Measurements from ENCODE around the gene CLIC5. TPM values are rescaled to one million over a fixed set of nuclear protein-coding genes. Genes with fewer than 3 reads are reported as not detected.
"Not testable (repeated sequence)": the region's sequence is repeated elsewhere in the genome, so short reads cannot be mapped to it uniquely, and the experiment has no call there.

Gene CLIC5
- total RNA-seq, 1 experiment from 2014 or later: not detected

GRCh38 chr6:45928721-45929305, 86.8 kb downstream of the CLIC5 start:
- no peak for DNase-seq (ENCODE audit: low read depth)

DNA sequence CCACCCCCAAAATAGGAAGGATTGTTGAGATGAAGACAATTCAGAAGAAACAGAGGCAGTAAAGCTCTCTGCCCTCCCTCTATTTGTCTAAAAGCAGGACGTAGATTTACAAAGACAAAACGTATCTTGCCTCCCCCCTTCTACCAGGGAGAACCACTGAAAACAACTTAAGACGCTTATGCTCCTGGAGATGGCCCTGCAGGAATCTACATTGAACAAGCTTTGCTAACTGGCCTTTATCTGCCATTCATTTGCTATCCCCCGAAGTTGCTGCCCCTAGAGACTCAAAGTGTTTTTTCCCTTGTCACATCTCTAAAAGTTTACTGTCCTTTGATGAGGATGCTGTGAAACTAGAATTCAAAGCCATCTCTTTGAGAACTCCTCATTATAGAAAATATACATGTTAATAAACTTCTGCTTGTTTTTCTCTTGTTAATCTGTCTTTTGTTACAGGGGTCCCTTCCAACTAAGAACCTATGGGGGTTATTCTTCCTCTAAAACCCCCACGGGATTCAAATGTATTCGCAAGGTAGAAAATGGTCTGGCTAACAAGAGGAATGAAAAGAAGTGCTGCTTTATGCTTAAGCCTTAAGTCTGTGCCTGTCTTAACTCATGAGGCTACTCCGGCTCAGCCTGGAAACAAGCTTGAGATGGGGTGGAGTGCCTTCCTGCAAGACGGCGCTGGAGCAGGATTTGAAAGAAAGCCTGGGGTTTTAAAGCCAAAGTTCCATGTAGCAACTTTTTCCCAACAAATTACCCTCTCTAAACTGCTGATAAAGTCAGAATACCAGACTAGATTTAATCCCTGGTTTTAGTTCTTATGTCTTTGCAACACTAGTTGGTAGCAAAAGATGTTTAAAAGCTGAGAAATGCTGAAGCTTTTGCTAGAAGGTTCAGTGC, 88.0 kb downstream of the CLIC5 start:
- DNase-seq (ENCODE audit: low read depth): no peak

- not testable (repeated sequence) for DNase-seq (ENCODE audit: low read depth)
Observed at GRCh38 chr6:45926423-45926822, 89.2 kb downstream of the CLIC5 start.

- no peak for DNase-seq (ENCODE audit: low read depth)
Observed at GRCh38 chr6:45924763-45925342, 90.8 kb downstream of the CLIC5 start.

DNA sequence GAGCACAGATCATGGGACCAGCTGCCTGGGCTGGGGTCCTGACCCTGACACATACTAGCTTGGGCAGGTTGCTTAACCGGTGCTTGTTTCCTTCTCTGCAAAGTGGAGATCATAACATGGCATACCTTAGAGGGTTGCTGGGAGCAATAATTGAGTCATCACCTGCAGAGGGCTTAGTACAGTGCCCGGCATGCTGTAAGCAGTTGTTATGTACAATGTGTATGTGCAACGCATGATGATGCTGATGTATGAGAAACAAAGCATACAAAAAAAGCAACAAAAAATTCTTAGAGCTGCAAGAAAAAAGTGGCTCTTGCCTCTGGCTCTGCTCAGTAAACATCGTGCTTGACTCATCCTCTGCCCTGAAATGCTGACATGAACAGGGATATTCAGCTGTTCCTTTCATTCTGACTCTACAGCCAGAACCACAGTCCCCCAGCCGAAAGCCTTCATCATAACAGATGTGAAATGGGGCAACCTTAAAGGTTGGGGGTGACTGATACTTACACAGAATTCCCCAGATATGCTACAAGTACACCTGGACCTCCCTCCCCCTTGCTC, 91.7 kb downstream of the CLIC5 start:
- DNase-seq (ENCODE audit: low read depth): peak; percentile 46

DNA sequence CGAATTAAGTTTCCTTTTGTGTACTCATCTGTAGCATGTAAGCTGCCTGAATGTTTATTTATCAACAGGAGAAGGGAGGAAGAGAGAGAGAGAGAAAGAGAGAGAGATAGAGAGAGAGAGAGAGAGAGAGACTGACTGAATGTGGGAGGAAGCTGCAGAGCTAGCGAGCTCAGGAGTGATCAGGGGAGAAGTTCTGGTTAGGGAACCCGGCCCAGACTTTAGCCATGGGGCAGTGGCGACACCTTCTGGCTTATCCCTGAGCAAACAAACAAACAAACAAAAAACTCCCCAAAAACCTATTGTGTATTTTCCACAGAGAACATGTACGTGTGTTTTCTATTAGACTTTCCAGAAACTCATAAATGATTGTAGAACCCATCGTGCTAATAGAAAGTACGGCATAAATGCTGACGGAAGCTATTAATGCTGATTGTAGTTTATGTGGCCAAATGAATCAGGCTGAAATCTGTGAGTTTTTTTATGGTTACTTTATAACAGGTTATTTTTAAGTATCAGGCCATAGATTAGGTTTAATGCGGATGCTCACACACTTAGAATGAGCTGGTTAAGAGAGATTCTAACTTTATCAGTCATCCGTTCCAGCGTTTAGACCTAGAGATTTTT, 92.8 kb downstream of the CLIC5 start:
- peak; percentile 59 for DNase-seq (ENCODE audit: low read depth)

- no peak for DNase-seq (ENCODE audit: low read depth)
Observed at GRCh38 chr6:45921691-45922281, 93.9 kb downstream of the CLIC5 start.

DNA sequence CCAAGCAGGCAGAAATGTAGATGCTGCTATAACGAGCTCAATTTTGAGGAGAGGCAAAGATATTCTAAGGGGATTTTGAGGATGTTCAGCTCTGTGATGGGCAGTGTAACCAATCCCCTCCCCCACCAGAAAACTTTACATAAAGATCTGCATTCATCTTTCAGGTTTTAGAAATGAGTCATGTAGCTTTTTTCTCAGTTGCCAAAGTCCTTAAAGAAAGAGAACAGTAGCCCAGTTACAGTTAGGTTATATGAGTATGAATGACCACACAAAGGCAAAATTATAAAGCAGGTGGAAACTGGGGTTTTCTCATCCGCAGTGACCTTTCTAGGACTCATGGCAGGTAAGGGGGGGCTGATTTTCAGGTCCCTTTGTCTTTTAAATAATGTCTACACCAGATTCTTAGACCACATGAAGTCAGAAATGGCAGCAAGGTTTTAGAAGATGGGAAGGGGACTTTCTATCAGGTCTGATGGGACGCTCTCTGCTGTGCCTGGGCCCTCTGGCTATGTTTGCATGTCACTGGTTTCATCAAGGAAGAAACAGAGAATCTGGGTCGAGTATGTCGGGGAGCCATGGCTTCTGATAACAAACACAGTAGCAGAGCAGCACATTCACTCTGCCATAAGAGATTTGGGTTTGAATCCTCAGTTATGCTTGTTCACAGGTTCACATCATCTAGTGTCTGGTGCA, 94.7 kb downstream of the CLIC5 start:
- DNase-seq (ENCODE audit: low read depth): peak; percentile 27

- no peak for DNase-seq (ENCODE audit: low read depth)
Observed at GRCh38 chr6:45917439-45917838, 98.2 kb downstream of the CLIC5 start.

- DNase-seq (ENCODE audit: low read depth): no peak
Observed at GRCh38 chr6:45916692-45917091, 99.0 kb downstream of the CLIC5 start.

- no peak for DNase-seq (ENCODE audit: low read depth)
Observed at GRCh38 chr6:45915780-45916468, 99.7 kb downstream of the CLIC5 start.

DNA sequence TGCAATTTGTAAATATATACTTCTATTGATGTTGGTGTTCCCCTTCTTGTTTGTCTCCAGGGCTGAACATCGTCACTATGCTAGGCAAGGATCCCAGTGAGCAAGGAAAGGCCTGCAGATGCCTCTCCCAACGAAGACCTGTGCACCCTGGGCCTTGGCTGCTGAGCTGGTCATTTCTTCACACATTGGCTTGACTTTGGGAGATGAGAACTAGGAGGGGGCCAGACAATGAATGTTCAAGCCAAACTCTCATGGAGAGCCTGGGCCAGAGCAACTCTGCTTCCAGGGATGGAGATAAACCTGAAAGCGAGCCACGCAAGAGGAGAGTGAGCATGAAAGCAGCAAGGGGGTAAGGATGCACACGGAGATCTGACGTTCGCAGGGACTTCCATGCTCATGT, 104.0 kb downstream of the CLIC5 start:
- no peak for DNase-seq (ENCODE audit: low read depth)

DNA sequence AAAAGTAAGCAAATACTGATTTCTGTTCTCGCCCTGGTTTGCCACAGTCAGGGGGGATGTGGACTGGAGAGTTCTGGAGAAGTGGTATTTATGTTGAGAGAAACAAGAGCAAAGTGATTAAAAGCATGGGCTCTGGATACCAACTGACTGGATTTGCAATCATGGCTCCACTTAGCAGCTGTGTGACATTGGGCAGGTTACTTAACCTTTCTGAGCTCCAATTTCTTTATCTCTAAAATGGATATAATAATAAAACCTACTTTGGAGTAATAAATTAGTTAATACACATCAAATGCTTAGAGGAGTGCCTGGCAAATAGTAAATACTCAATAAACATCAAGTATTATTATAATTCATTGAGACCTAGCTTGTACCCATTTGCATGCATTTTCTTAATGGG, 111.7 kb downstream of the CLIC5 start:
- DNase-seq (ENCODE audit: low read depth): no peak

GRCh38 chr6:45902984-45903383, 112.7 kb downstream of the CLIC5 start:
- DNase-seq (ENCODE audit: low read depth): no peak

GRCh38 chr6:45901767-45902650, 113.7 kb downstream of the CLIC5 start:
- DNase-seq (ENCODE audit: low read depth): no peak

DNA sequence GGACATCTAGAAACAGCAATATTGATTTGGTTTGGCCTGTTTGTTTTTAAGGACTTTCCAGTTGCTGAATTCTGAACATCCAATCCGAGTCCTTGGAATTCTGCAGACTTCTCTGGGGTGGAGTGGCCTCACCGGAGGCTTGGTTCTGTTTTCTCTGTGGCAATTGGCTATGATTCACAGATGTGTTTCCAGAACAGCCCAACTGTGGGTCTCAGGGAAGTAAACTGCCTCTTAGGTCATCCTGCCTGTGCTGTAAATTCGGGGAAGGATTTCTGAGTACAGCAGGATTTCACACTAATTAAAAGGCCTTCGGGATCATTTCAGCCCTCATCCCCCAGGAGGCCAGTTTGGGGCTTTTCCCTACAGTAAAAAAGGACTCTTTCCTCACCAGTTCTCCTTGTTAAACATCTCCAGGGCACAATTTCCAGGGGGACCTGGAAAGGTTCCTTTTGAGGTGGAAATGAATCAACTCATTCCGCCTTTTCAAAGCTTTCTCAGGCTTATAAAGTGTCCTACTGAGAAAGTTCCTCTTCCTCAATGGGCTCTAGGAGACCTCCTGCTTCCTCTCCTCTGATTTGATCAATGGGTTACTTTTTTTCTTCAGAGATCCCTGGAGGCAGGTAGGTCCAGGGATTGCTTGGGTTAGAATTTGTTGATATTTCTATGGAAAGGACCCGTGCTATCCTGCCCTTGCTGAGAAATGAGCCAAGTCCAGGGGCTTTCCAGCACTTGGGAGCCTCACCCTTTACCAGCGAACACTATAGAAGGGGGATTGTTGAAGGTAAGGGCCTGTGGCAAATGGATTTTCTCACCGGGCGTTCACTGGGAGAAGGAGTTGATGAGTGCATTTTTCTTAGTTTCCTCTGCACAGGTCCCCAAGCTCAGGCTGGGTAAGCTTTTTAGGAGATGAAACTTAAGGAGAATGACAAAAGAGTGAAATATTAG, 114.6 kb downstream of the CLIC5 start:
- peak; percentile 25 for DNase-seq (ENCODE audit: low read depth)

DNA sequence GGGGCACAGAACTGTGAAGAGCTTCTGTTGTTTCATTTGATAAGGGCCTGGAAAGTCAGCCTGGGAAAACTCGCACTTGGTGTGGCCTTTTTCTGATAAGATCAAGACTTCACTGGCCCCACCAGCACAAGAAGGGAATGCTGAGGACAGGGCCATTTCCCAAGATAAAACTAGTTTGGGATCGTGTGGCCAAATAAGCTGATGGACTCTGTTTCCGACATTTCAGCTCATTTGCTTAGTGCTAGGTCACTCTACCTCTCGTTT, 116.0 kb downstream of the CLIC5 start:
- DNase-seq (ENCODE audit: low read depth): no peak

Measured in HT1080 (cell line).